ENCODE measurements around the gene ACTR3.

- no peak for TF ChIP-seq POLR2A (IDR thresholded peaks at IDR 0.05; ENCODE audit: low read depth, low read length)
- no peak for TF ChIP-seq TAF1 (IDR thresholded peaks at IDR 0.05; ENCODE audit: low read depth, low read length)
- no peak for TF ChIP-seq POLR2AphosphoS5 (IDR thresholded peaks at IDR 0.05; ENCODE audit: low read depth, low read length)
- no peak for TF ChIP-seq SPI1 (IDR thresholded peaks at IDR 0.05; ENCODE audit: low read depth, low read length)
- no peak for TF ChIP-seq POU2F2 (IDR thresholded peaks at IDR 0.05; ENCODE audit: low read depth, low read length)
- no peak for TF ChIP-seq PAX5 (IDR thresholded peaks at IDR 0.05; ENCODE audit: insufficient read depth, low read length, severe bottlenecking)
Observed at GRCh38 chr2:113894156-113894743, 4.4 kb downstream of the ACTR3 start.

All from GM12891 (cell line).